Chondrocyte (in vitro differentiated cells): Measurements from ENCODE around the gene GJB4. TPM values are rescaled to one million over a fixed set of nuclear protein-coding genes. Genes with fewer than 3 reads are reported as not detected.

ENCODE experiments used
- DNase-seq: peaks from one replicate; pipeline ENCODE4 v3.0.0; 2021; ENCODE audit warnings: mixed read lengths, low spot score
- H3K27ac Mint-ChIP-seq: one replicate; pipeline ENCODE4 v1.8.0; 2021; ENCODE audit warnings: mild to moderate bottlenecking, moderate library complexity, mixed read lengths; ENCODE audit not compliant: unreplicated experiment
- H3K27me3 Mint-ChIP-seq: 2 replicates; pipeline ENCODE4 v1.8.0; 2021; ENCODE audit warnings: low read depth, mixed read lengths
- H3K36me3 Mint-ChIP-seq: 2 replicates; pipeline ENCODE4 v1.8.0; 2021; ENCODE audit warnings: low read depth, mixed read lengths
- H3K4me1 Mint-ChIP-seq: 2 replicates; pipeline ENCODE4 v1.8.0; 2021; ENCODE audit warnings: low read depth, mild to moderate bottlenecking, mixed read lengths
- H3K4me3 Mint-ChIP-seq: one replicate; pipeline ENCODE4 v1.8.0; 2021; ENCODE audit warnings: mild to moderate bottlenecking, moderate library complexity, mixed read lengths; ENCODE audit not compliant: unreplicated experiment
- H3K9me3 Mint-ChIP-seq: 2 replicates; pipeline ENCODE4 v1.8.0; 2021; ENCODE audit warnings: low read depth, mixed read lengths
- total RNA-seq: library from RNA; stranded (reverse); gene quantifications from 3 replicates; pipeline ENCODE4 v1.2.1, GENCODE V29; 2021
- TF ChIP-seq, protein P1 (sequence below): fragments of 200-600 bp; sonication (generic); IDR thresholded peaks from 2 replicates; pipeline ENCODE4 v1.5.0; 2021; ENCODE audit warnings: antibody characterized with exemption, mild to moderate bottlenecking, moderate library complexity

The GJB4 gene
- total RNA-seq, 1 donor from 2014 or later, result not detected

DNA sequence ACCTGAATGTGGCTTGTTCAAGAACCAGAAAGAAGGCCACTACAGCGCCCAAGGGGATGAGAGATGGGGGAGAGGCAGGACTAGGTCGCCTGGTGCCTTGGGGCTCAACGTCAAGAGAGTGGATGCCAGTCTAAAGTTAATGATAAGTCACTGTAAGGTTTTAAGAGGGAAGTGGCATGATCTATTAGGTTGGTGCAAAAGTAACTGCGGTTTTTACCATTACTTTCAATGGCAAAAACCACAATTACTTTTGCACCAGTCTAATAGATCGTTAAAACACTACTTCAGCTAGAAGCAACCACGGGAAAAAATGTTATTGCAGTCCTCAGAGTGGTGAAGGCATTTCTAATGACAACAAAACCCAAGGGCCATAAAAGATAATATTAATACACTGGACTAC is 18.8 kb downstream of the GJB4 start:
- DNase-seq, result no peak
- no peak overlapping the region for H3K27ac Mint-ChIP-seq
- H3K4me1 Mint-ChIP-seq, result peaks cover 7% of the 10 kb centered on the region
- peaks cover 36% of the 10 kb centered on the region for H3K27me3 Mint-ChIP-seq
- no peaks in the 10 kb centered on the region for H3K36me3 Mint-ChIP-seq
- TF ChIP-seq, protein P1, sequence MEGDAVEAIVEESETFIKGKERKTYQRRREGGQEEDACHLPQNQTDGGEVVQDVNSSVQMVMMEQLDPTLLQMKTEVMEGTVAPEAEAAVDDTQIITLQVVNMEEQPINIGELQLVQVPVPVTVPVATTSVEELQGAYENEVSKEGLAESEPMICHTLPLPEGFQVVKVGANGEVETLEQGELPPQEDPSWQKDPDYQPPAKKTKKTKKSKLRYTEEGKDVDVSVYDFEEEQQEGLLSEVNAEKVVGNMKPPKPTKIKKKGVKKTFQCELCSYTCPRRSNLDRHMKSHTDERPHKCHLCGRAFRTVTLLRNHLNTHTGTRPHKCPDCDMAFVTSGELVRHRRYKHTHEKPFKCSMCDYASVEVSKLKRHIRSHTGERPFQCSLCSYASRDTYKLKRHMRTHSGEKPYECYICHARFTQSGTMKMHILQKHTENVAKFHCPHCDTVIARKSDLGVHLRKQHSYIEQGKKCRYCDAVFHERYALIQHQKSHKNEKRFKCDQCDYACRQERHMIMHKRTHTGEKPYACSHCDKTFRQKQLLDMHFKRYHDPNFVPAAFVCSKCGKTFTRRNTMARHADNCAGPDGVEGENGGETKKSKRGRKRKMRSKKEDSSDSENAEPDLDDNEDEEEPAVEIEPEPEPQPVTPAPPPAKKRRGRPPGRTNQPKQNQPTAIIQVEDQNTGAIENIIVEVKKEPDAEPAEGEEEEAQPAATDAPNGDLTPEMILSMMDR, result no peak
- no peak overlapping the region for H3K4me3 Mint-ChIP-seq
- no peaks in the 10 kb centered on the region for H3K9me3 Mint-ChIP-seq

- no peak overlapping the region for H3K27ac Mint-ChIP-seq
- peaks cover 37% of the 10 kb centered on the region for H3K27me3 Mint-ChIP-seq
- TF ChIP-seq, protein P1, result no peak
- DNase-seq, result no peak
- H3K36me3 Mint-ChIP-seq, result no peaks in the 10 kb centered on the region
- H3K4me1 Mint-ChIP-seq, result peaks cover 7% of the 10 kb centered on the region
- no peak overlapping the region for H3K4me3 Mint-ChIP-seq
- H3K9me3 Mint-ChIP-seq, result no peaks in the 10 kb centered on the region
These were observed 19.5 kb downstream of the GJB4 start for GRCh38 chr1:34779005-34779404.

GRCh38 chr1:34779526-34779925 is 20.0 kb downstream of the GJB4 start:
- peaks cover 37% of the 10 kb centered on the region for H3K27me3 Mint-ChIP-seq

GRCh38 chr1:34779962-34780361 is 20.4 kb downstream of the GJB4 start:
- H3K4me3 Mint-ChIP-seq, result no peak overlapping the region

More at GRCh38 chr1:34779526-34779925, 20.0 kb downstream of the GJB4 start:
- H3K4me3 Mint-ChIP-seq, result no peak overlapping the region
- no peaks in the 10 kb centered on the region for H3K9me3 Mint-ChIP-seq
- TF ChIP-seq, protein P1, result no peak
- H3K27ac Mint-ChIP-seq, result no peak overlapping the region
- H3K36me3 Mint-ChIP-seq, result no peaks in the 10 kb centered on the region
- H3K4me1 Mint-ChIP-seq, result peaks cover 7% of the 10 kb centered on the region
- DNase-seq, result no peak

DNA sequence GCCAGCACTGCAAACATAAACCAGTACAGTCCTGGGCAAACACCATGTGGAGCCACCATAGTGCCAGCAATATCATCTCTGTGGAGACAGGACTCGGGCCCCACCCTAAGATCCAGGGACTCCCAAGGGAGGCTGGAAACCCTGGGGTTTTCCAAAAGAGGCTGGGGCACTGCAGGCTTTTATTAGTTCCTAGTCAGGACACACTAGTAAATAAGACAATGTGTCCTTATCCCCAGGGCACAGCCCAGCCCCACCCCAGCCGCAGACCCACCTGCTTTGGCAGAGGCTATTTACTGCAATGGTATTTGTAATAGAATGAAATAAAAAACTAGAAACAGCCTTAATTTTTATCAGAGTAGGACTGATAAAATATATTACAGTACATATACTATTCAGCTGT is 21.0 kb downstream of the GJB4 start:
- no peak overlapping the region for H3K4me3 Mint-ChIP-seq
- no peak overlapping the region for H3K27ac Mint-ChIP-seq
- DNase-seq, result no peak
- TF ChIP-seq, protein P1, result no peak
- no peaks in the 10 kb centered on the region for H3K36me3 Mint-ChIP-seq
- H3K27me3 Mint-ChIP-seq, result peaks cover 41% of the 10 kb centered on the region
- peaks cover 7% of the 10 kb centered on the region for H3K4me1 Mint-ChIP-seq
- H3K9me3 Mint-ChIP-seq, result no peaks in the 10 kb centered on the region

More at GRCh38 chr1:34779962-34780361, 20.4 kb downstream of the GJB4 start:
- TF ChIP-seq, protein P1, result no peak
- H3K27ac Mint-ChIP-seq, result no peak overlapping the region
- peaks cover 39% of the 10 kb centered on the region for H3K27me3 Mint-ChIP-seq
- no peak for DNase-seq
- H3K4me1 Mint-ChIP-seq, result peaks cover 7% of the 10 kb centered on the region
- H3K9me3 Mint-ChIP-seq, result no peaks in the 10 kb centered on the region
- H3K36me3 Mint-ChIP-seq, result no peaks in the 10 kb centered on the region
